ENCODE data around the gene CARMIL3. TPM values are rescaled to one million over a fixed set of nuclear protein-coding genes. Genes with fewer than 3 reads are reported as not detected.

CARMIL3 gene
- total RNA-seq, 1 donor from 2014 or later, result 0.96 TPM

- peak; percentile 42 for DNase-seq
- no peaks in the 10 kb centered on the region for H3K27me3 ChIP-seq
- no peak overlapping the region for H3K4me3 ChIP-seq
- intact Hi-C loops (cut with DNase I), result no loop called here
- no peaks in the 10 kb centered on the region for H3K9me3 ChIP-seq
- ATAC-seq, result no peak
- H3K36me3 ChIP-seq, result no peaks in the 10 kb centered on the region
- H3K4me1 ChIP-seq, result no peaks in the 10 kb centered on the region
- no peak overlapping the region for H3K27ac ChIP-seq
- no peak for TF ChIP-seq CTCF (IDR thresholded peaks at IDR 0.05)
Measured at GRCh38 chr14:24064856-24065255, 13.0 kb downstream of the CARMIL3 start.

- intact Hi-C loops (cut with DNase I), result no loop called here
- no peak for ATAC-seq
- H3K4me3 ChIP-seq, result no peak overlapping the region
- H3K9me3 ChIP-seq, result no peaks in the 10 kb centered on the region
- no peaks in the 10 kb centered on the region for H3K27me3 ChIP-seq
- no peaks in the 10 kb centered on the region for H3K36me3 ChIP-seq
- H3K27ac ChIP-seq, result no peak overlapping the region
- DNase-seq, result peak; percentile 30
- no peak for TF ChIP-seq CTCF (IDR thresholded peaks at IDR 0.05)
- no peaks in the 10 kb centered on the region for H3K4me1 ChIP-seq
Measured at GRCh38 chr14:24065408-24065807, 13.6 kb downstream of the CARMIL3 start.

- intact Hi-C loops (cut with DNase I), result no loop called here
- H3K27ac ChIP-seq, result no peak overlapping the region
- no peak for TF ChIP-seq CTCF (IDR thresholded peaks at IDR 0.05)
- DNase-seq (peak; percentile 43), ATAC-seq (no peak)
- no peaks in the 10 kb centered on the region for H3K4me1 ChIP-seq
- H3K9me3 ChIP-seq, result no peaks in the 10 kb centered on the region
- no peak overlapping the region for H3K4me3 ChIP-seq
- no peaks in the 10 kb centered on the region for H3K27me3 ChIP-seq
- H3K36me3 ChIP-seq, result no peaks in the 10 kb centered on the region
Measured at GRCh38 chr14:24066496-24067132, 14.8 kb downstream of the CARMIL3 start.

- H3K27ac ChIP-seq, result no peak overlapping the region
- DNase-seq (peak; percentile 19), ATAC-seq (no peak)
- no peak for TF ChIP-seq CTCF (IDR thresholded peaks at IDR 0.05)
- no peaks in the 10 kb centered on the region for H3K4me1 ChIP-seq
- intact Hi-C loops (cut with DNase I), result no loop called here
- H3K9me3 ChIP-seq, result no peaks in the 10 kb centered on the region
- no peaks in the 10 kb centered on the region for H3K27me3 ChIP-seq
- no peak overlapping the region for H3K4me3 ChIP-seq
- H3K36me3 ChIP-seq, result no peaks in the 10 kb centered on the region
Measured at GRCh38 chr14:24067133-24068082, 15.6 kb downstream of the CARMIL3 start.

GRCh38 chr14:24068711-24069410, 17.1 kb downstream of the CARMIL3 start:
- intact Hi-C loops (cut with DNase I), result no loop called here
- no peak for TF ChIP-seq CTCF (IDR thresholded peaks at IDR 0.05)
- peaks cover 8% of the 10 kb centered on the region for H3K27me3 ChIP-seq
- no peaks in the 10 kb centered on the region for H3K4me1 ChIP-seq
- ATAC-seq (no peak), DNase-seq (peak; percentile 45)
- H3K9me3 ChIP-seq, result no peaks in the 10 kb centered on the region
- no peaks in the 10 kb centered on the region for H3K36me3 ChIP-seq
- H3K4me3 ChIP-seq, result no peak overlapping the region
- H3K27ac ChIP-seq, result no peak overlapping the region

Measured in upper lobe of right lung (tissue), 1 donor.